ENCODE data around the gene MYLK.

MYLK gene

GRCh38 chr3:123638936-123639689 is 245.0 kb downstream of the MYLK start:
- DNase-seq = no peak

- no peak for DNase-seq
These were observed 246.3 kb downstream of the MYLK start for GRCh38 chr3:123637841-123638240.

- DNase-seq = no peak
These were observed 247.0 kb downstream of the MYLK start for GRCh38 chr3:123637131-123637530.

- DNase-seq = no peak
These were observed 247.7 kb downstream of the MYLK start for GRCh38 chr3:123636431-123636841.

GRCh38 chr3:123635717-123636116 is 248.4 kb downstream of the MYLK start:
- no peak for DNase-seq

DNA sequence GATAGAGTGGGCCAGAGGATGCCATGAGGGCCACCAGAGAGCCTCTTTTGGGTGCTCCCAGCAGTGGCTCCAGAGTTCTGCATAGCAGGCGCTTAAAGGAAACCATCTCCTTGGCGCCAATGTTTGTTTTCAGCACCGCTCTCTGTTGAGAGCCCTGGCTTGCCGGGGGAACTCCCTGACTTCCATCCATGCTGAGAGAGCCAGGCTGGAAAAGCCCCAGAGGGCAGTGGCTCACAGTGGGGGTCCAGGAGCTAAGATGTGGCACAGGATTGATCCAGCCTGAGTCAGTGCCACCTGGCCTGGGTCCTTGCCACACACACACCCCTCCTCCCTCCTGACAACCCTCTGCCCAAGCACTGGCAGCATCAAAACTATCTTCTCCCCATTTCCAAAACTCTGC is 248.9 kb downstream of the MYLK start:
- no peak for DNase-seq

- no peak for DNase-seq
These were observed 249.7 kb downstream of the MYLK start for GRCh38 chr3:123634149-123635051.

DNA sequence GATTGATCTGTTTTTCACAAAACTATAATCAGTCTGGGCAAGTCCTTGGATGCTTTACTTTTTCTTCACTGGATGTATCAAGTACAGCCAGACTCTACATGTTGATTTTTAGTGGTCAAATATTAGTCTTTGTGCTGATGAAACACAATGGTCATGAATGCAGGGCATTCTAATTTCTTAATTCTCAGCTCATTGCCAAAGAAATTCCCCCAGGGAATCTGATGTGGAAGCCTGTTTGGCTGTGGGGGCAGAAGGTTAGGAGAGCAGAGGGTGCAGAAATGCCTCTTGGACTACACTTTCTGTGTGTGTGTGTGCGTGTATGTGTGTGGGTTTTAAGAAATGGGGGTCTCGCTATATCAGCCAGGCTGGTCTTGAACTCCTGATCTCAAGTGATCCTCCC is 250.6 kb downstream of the MYLK start:
- DNase-seq = no peak

GRCh38 chr3:123632161-123632655 is 251.9 kb downstream of the MYLK start:
- no peak for DNase-seq

DNA sequence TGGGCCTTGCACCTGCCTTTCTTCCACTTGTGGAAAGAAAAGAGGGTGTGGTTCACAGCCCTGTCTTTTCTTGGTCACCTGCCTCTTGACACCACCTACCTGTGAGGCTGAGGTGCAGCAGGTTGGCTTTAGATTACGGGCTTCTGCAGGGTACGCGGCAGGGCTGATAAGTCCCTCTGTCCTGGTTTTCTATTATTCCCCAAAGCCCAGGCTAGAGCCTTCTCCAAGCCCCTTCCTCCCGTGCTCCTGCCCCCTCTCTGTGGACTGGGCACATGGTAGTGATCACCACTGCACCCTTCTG is 254.4 kb downstream of the MYLK start:
- DNase-seq = no peak

DNA sequence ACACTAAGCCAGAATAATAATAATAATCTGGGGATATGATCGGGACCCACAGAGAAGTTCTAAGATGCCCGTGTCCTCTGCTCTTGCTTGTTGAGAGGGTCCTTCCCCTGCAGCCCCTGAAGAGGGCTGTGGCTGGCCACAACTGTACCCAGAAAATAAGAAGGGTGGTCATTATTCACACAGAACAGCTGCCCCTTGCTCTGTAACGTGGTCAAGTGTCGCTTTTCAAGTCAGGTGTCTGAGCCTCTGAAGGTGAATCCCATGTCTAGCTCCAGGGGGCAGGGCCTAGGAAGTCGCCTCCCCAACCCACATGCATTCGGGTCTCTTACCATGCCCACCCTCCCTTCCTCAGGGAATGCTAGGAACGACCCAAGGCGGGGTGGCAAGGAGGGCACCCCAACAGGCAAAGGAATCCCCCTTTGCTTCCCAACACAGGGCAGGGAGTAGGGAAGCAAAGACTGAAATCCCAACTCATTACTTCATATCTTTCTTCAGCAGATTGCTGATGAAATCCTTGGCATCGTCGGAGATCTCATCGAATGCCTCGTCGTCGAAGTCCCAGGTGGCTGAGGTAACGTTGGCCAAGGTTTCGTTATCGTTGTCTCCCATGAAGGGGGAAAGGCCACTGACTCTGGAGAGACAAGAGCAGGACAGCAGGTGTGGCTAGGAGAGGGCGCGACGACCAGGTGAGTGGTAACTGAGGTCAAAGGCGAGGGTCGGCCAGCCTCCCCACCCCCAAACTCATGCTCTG is 255.0 kb downstream of the MYLK start:
- DNase-seq = no peak

DNA sequence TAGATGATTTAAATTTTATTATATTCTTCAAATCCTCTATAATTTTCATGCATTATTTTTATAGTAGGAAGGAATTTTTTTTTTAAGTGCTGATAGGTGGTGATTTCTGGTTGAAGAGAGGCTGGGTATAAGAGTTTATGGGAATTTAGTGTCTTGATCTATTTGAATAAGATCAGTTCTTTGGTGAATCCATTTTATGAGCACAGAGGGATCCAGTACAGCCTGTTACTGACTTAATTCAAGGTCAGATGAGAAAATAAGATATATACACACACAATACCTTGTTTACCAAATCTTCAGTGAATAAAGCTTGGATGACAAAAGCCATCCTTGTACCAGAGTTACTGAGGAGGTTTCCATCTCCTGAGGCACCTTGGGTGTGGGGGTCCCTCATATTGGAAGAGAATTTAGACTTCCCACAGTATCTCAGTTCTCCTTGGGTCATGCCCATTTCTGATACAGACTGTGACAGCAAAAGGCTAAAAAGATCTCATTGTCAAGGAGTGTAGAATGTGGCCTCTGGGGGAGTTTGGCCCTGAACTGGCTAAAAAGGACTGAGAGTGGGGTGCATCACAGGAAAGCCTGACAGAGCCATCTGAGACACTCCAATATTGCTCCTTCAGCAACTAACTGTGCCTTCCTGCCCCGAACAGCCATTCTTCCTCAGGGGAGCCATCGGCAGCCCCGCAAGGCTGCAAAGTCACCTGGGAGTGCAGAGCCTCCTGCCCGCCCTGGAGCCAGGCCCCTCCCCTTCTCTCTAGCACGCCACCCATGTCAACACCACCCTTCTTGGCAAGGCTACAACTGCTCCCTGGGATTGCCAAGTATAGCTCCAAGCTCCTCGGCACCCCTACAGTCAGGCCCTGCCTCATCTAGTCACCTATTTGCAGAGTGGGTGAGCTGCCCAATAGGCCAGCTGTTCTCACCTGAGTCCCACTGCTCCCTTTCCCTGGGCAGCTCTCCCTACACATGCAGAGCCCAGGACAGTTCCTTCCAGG is 256.2 kb downstream of the MYLK start:
- no peak for DNase-seq

DNA sequence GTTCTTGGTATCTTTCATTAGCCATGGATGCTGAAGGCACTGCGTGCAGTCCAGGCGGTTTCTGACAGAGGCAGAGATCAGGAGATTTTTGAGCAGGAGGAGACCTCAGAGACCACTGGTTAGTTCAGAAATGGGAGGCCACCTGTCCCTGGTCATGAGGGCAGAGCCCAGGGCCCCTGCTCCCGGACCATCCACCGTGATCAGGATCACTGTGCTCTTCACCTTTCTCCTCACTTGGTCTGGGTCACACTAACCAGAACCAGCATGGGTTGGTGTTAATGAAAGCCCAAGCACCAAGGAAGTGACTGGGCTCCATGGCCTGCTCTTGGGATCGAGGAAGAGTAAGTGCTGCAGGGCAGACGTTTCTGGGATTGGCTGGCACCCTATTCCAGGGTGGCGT is 257.3 kb downstream of the MYLK start:
- DNase-seq = no peak

DNA sequence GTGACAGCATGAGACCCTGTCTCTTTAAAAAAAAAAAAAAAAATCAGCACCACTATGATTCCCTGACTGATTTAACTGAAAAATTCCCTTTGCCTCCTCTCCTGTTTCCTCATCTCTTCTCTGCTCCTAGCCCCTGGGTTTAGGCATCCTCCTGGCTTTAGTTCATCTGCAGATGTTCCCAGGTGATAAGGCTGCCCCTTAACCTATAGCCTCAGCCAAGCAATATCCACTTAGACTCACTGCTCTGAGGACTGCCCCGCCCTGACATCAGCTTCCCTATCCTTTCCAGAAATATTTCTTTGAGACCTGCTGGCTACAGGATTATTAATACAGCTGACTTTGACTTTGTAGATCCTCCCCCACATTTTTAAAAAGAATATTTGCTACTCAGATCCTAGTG is 259.8 kb downstream of the MYLK start:
- DNase-seq = no peak

DNA sequence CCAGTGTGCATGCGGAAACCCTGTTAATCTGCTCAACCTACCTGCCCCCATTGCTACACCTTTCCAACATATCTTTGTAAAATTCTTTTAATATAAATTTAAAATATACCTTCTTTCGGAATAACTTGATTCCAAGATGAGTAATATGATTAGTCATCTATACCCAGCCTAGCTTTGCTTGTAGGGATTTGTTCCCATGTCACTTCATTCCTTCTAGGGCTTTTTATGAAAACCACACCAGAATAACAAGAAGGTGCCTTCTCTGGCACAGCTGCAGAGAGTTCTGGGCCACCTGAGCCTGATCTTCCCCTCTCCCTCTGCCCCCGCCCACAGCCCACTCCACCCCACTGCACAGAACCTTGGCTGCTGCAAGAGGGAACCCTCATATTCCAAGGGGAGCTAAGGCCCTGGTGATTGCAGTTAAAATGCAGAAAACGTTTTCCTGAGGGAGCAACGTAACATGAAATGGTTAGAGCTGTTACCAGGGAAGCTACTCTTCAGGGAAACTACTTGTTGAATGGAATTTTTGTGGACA is 260.7 kb downstream of the MYLK start:
- DNase-seq = no peak

DNA sequence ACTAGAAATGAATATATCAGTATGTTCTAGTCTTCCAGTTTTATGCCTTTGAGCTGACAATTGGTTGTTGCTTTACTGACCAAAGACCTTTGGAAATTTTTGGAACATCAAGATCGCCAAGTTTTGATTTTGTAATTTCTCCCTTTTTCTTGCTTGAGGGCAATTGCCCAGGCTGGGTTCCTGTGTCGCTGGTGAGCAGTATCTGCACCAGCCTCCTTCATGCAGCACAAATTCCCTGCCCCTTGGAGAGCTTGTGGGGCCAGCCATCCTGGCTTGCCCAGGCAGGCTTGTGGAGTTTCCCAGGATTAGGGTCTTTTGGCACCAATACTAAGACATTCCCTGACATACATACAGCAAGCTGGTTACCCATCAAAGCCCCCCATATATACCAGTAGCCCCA is 261.4 kb downstream of the MYLK start:
- DNase-seq = no peak

- DNase-seq = no peak
These were observed 262.3 kb downstream of the MYLK start for GRCh38 chr3:123621850-123622189.

GRCh38 chr3:123621186-123621849 is 262.8 kb downstream of the MYLK start:
- no peak for DNase-seq

- DNase-seq = no peak
These were observed 263.8 kb downstream of the MYLK start for GRCh38 chr3:123620343-123620742.

- peak; percentile 80 for DNase-seq
These were observed 265.2 kb downstream of the MYLK start for GRCh38 chr3:123618768-123619484.
